ENCODE results near the gene ARNT2.

DNA sequence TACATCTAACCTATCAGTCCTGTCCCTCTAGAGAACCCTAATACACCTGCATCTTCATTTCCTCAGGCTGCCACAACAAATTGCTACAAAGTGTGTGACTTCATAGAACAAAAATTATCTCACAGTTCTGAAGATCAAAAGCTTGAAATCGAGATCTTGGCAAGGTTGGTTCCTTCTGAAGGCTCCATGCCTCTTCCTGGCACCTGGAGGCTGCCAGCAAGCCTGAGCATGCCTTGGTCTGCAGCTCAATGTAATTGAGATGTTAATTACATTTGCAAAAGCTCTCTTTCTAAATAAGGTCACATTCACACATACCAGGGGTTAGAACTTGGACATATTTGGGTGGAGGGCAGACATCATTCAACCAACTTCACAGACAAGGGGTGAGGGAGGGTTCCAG, 204.5 kb downstream of the ARNT2 start:
- TF ChIP-seq TAF1 (IDR thresholded peaks at IDR 0.05; ENCODE audit: borderline replicate concordance, low read depth, low read length), result no peak
- no peak for TF ChIP-seq CTCF (IDR thresholded peaks at IDR 0.05)
